A549 treated with Mapracorat at 1 μM for 4 hours (cell line): ENCODE results near the gene GBF1. TPM values are rescaled to one million over a fixed set of nuclear protein-coding genes. Genes with fewer than 3 reads are reported as not detected.

Experiments used
- total RNA-seq: library from RNA; stranded (reverse); fragments of 200-300 nt; extraction: Qiagen RNA extraction; gene quantifications from 5 replicates; pipeline ENCODE4 v1.2.3, GENCODE V29; 2022

GBF1 gene, protein sequence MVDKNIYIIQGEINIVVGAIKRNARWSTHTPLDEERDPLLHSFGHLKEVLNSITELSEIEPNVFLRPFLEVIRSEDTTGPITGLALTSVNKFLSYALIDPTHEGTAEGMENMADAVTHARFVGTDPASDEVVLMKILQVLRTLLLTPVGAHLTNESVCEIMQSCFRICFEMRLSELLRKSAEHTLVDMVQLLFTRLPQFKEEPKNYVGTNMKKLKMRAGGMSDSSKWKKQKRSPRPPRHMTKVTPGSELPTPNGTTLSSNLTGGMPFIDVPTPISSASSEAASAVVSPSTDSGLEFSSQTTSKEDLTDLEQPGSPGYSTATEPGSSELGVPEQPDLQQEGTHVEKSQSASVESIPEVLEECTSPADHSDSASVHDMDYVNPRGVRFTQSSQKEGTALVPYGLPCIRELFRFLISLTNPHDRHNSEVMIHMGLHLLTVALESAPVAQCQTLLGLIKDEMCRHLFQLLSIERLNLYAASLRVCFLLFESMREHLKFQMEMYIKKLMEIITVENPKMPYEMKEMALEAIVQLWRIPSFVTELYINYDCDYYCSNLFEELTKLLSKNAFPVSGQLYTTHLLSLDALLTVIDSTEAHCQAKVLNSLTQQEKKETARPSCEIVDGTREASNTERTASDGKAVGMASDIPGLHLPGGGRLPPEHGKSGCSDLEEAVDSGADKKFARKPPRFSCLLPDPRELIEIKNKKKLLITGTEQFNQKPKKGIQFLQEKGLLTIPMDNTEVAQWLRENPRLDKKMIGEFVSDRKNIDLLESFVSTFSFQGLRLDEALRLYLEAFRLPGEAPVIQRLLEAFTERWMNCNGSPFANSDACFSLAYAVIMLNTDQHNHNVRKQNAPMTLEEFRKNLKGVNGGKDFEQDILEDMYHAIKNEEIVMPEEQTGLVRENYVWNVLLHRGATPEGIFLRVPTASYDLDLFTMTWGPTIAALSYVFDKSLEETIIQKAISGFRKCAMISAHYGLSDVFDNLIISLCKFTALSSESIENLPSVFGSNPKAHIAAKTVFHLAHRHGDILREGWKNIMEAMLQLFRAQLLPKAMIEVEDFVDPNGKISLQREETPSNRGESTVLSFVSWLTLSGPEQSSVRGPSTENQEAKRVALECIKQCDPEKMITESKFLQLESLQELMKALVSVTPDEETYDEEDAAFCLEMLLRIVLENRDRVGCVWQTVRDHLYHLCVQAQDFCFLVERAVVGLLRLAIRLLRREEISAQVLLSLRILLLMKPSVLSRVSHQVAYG (N-terminal part only)
- total RNA-seq = 20.4 to 25.5 TPM (median 24.0 TPM) in 5 replicates

DNA sequence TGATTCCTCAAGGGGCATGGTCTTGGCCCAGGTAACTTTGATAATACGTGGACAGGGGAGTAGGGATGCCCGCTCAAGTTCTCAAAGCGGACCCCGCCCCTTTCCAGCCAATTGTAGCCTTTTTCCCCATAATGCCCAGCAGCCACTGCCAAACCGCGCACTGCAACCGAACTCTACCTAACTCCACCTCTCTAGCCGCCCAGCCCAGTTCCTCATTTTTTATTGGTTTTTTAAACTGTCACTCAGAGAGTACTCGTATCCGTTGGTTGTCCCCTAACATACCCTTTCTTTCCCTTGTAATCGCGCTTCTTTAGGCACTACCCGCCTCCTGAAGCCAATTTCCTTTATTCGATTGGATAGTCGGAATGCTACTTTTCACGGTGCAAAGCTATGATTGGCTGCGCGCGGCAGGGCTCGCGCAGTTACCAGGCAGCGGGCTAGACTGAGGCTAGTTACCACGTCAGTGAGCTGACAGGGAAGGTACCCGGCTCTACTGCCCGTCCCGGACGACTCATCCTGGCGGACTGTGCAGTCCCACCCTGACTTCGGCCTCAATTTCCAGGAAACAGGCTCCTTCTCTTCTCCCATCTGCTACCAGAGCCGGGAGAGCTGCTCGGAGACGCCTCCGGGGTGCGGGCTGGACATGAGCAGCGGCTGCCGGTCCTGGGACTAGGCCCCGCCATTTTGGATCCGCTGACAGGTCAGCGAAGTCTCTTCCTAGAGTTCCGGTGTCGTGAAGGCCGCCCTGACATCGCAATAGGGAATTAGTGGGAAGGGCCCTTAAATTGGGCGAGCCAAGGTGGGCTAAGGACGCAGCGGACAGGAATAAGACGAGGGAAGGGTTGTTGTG, at the start of gene GBF1:
TSS of gene GBF1 (plus strand) at position 451 of the 850 bp plus-strand sequence. CDS start 13,407 bp downstream, outside the sequence.

GRCh38 chr10:102225646-102226541, 19.4 kb upstream of the GBF1 start, which contains the start of gene ELOVL3:
Gene ELOVL3 (plus strand): TSS chr10:102226299. CDS start chr10:102226549, 250 bp downstream.

DNA sequence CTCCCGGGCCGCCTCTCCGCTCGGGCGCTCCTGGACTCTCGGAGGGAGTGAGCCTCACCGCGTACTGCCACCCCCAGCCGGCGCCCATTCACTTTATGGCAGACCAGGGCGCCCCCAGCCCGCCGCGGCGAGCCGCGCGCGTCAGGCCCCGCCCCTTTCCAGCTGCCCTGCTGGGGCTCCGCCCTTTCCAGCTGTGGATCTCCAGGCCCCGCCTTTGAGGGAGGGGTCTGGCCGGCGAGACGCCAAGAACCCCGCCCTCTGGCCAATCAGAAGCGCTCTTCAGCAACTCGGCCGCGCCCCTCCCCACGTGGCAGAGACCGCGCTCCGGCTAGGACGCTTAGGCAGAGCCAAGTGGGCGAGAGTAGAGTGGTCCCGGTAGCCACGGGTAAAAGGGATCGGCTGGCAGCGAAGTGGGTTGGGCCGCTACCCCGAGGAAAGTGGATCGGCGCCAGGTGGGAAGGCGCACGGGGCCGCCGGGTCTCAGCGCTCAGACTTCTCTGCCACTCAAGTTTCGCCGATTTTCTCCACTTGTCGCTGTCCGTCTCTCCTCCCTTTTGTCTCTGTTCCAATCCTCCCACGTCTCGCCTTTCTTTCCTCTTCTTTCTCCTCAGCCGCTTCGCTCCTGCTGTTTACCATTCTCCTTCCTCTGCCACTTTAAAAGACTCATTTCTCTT, 3.8 kb upstream of the GBF1 start, which contains the start of gene PITX3:
TSS of gene PITX3 (minus strand) at position 69 of the 674 bp plus-strand sequence. CDS start 9,432 bp downstream, outside the sequence.

GRCh38 chr10:102395400-102396316, 150.3 kb downstream of the GBF1 start, which contains the start of gene NFKB2:
Gene NFKB2 (plus strand): TSS chr10:102395705. CDS start chr10:102395960, 255 bp downstream.

DNA sequence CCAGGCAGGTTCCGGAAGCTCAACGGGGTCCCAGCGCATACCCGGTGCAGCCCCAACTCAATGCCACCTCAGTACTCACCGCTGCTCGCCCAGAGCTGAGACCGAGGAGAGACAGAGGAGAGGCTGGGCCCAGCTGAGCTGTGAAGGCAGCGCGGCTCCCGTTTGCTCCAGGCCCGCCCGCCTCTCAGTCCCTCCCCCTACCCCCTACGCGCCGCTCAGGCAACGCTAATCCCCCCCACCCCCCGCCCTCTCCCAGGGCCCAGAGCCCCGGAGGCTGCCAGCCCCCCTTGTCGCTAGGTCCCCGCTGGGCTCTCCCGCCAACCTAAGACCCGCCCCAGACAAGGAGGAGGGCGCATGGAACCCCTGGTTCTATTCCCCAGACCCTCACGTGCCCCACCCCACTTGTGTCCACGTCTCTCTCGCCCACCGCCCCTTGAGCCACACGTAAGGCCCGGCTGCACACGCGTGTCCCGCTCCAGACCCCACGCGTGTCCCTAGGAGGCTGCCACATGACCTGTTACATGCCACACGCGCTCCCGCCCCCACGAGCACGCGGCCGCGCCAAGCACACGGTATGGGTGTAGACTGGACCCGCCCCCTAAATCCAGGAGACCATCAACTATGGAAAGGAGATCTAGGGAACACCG, 173.4 kb downstream of the GBF1 start, which contains the start of gene PSD:
TSS of gene PSD (minus strand) at position 164 of the 647 bp plus-strand sequence. CDS start 1,747 bp downstream, outside the sequence.

GRCh38 chr10:102420714-102421506, 175.6 kb downstream of the GBF1 start, which contains the start of gene FBXL15:
Gene FBXL15 (plus strand): TSS chr10:102420836. CDS start chr10:102421130, 294 bp downstream.

Other genes starting within 250 kb of the GBF1 start
- gene ARMH3, start 189.4 kb upstream of the GBF1 start, total RNA-seq = 10.3 to 11.6 TPM (median 11.4 TPM) in 5 replicates
- gene HPS6, start 180.2 kb upstream of the GBF1 start, total RNA-seq = 27.3 to 38.1 TPM (median 35.3 TPM) in 5 replicates
- gene LDB1, start 125.2 kb upstream of the GBF1 start, total RNA-seq = 27.8 to 39.9 TPM (median 33.9 TPM) in 5 replicates
- 48.5 to 64.4 TPM (median 57.3 TPM) in 5 replicates for gene PPRC1, start 112.5 kb upstream of the GBF1 start, total RNA-seq
- gene NOLC1, start 93.1 kb upstream of the GBF1 start, total RNA-seq = 160 to 171 TPM (median 167 TPM) in 5 replicates
- 0.22 to 0.53 TPM (median 0.26 TPM) in 5 replicates for gene ELOVL3, start 19.2 kb upstream of the GBF1 start, total RNA-seq
- 0.41 to 1.2 TPM (median 0.69 TPM) in 5 replicates for gene PITX3, start 4.0 kb upstream of the GBF1 start, total RNA-seq
- 41.3 to 66.7 TPM (median 53.7 TPM) in 5 replicates for gene NFKB2, start 150.2 kb downstream of the GBF1 start, total RNA-seq
- 0.20 to 0.53 TPM (median 0.31 TPM) in 5 replicates for gene PSD, start 173.3 kb downstream of the GBF1 start, total RNA-seq
- gene FBXL15, start 175.3 kb downstream of the GBF1 start, total RNA-seq = 5.6 to 11.2 TPM (median 9.9 TPM) in 5 replicates
- 61.2 to 70.8 TPM (median 65.6 TPM) in 5 replicates for gene CUEDC2, start 187.0 kb downstream of the GBF1 start, total RNA-seq
- 0.08 to 0.19 TPM (median 0.12 TPM) in 4 of 5 replicates, not detected in the other for gene C10orf95, start 206.0 kb downstream of the GBF1 start, total RNA-seq